Chondrocyte (in vitro differentiated cells): ENCODE data around the gene FRMD3. TPM values are rescaled to one million over a fixed set of nuclear protein-coding genes. Genes with fewer than 3 reads are reported as not detected.
A peak's percentile ranks its signal among the peaks of the same experiment; 100 is the strongest.
"Not testable (repeated sequence)": the region's sequence is repeated elsewhere in the genome, so short reads cannot be mapped to it uniquely, and the experiment has no call there.

Experiments used
- DNase-seq: peaks from one replicate; pipeline ENCODE4 v3.0.0; 2021; ENCODE audit warnings: mixed read lengths, low spot score
- H3K27ac Mint-ChIP-seq: one replicate; pipeline ENCODE4 v1.8.0; 2021; ENCODE audit warnings: mild to moderate bottlenecking, moderate library complexity, mixed read lengths; ENCODE audit not compliant: unreplicated experiment
- H3K27me3 Mint-ChIP-seq: 2 replicates; pipeline ENCODE4 v1.8.0; 2021; ENCODE audit warnings: low read depth, mixed read lengths
- H3K36me3 Mint-ChIP-seq: 2 replicates; pipeline ENCODE4 v1.8.0; 2021; ENCODE audit warnings: low read depth, mixed read lengths
- H3K4me1 Mint-ChIP-seq: 2 replicates; pipeline ENCODE4 v1.8.0; 2021; ENCODE audit warnings: low read depth, mild to moderate bottlenecking, mixed read lengths
- H3K4me3 Mint-ChIP-seq: one replicate; pipeline ENCODE4 v1.8.0; 2021; ENCODE audit warnings: mild to moderate bottlenecking, moderate library complexity, mixed read lengths; ENCODE audit not compliant: unreplicated experiment
- H3K9me3 Mint-ChIP-seq: 2 replicates; pipeline ENCODE4 v1.8.0; 2021; ENCODE audit warnings: low read depth, mixed read lengths
- total RNA-seq: library from RNA; stranded (reverse); gene quantifications from 3 replicates; pipeline ENCODE4 v1.2.1, GENCODE V29; 2021
- TF ChIP-seq, protein P1 (sequence below): fragments of 200-600 bp; sonication (generic); IDR thresholded peaks from 2 replicates; pipeline ENCODE4 v1.5.0; 2021; ENCODE audit warnings: antibody characterized with exemption, mild to moderate bottlenecking, moderate library complexity

The FRMD3 gene
- total RNA-seq, 1 donor from 2014 or later = 1.1 TPM

DNA sequence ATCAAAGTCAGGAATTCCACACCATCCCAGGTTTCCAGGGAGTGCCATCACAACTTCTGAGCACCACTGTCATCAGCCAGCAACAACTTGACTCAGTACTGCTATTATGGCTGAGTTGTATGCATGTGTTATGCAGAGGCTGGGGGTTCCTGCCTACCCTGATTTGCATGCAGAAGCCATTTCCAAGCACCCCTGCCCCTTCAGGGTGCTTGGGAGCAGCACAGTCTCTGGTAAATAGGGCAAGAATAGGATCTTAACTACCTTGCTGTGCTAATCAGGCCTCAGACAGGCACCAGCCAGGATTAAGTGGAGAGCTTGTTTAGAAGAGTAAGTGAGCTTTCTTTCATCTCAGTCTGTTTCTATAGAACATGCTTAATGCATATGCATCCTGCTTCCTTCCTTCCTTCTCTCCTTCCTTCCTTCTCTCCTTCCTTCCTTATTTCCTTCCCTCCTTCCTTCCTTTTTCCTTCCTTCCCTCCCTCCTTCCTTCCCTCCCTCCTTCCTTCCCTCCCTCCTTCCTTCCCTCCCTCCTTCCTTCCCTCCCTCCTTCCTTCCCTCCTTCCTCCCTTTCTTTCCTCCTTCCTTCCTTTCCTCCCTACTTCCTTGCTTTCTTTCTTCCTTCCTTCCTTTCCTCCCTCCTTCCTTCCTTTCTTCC, 175.7 kb downstream of the FRMD3 start:
- peaks cover 12% of the 10 kb centered on the region for H3K9me3 Mint-ChIP-seq
- H3K4me1 Mint-ChIP-seq = peaks cover 20% of the 10 kb centered on the region
- H3K27me3 Mint-ChIP-seq = no peaks in the 10 kb centered on the region
- DNase-seq = no peak
- peak overlapping the region; percentile 52 for H3K27ac Mint-ChIP-seq
- TF ChIP-seq, protein P1, sequence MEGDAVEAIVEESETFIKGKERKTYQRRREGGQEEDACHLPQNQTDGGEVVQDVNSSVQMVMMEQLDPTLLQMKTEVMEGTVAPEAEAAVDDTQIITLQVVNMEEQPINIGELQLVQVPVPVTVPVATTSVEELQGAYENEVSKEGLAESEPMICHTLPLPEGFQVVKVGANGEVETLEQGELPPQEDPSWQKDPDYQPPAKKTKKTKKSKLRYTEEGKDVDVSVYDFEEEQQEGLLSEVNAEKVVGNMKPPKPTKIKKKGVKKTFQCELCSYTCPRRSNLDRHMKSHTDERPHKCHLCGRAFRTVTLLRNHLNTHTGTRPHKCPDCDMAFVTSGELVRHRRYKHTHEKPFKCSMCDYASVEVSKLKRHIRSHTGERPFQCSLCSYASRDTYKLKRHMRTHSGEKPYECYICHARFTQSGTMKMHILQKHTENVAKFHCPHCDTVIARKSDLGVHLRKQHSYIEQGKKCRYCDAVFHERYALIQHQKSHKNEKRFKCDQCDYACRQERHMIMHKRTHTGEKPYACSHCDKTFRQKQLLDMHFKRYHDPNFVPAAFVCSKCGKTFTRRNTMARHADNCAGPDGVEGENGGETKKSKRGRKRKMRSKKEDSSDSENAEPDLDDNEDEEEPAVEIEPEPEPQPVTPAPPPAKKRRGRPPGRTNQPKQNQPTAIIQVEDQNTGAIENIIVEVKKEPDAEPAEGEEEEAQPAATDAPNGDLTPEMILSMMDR = no peak
- H3K36me3 Mint-ChIP-seq = no peaks in the 10 kb centered on the region
- H3K4me3 Mint-ChIP-seq = no peak overlapping the region

DNA sequence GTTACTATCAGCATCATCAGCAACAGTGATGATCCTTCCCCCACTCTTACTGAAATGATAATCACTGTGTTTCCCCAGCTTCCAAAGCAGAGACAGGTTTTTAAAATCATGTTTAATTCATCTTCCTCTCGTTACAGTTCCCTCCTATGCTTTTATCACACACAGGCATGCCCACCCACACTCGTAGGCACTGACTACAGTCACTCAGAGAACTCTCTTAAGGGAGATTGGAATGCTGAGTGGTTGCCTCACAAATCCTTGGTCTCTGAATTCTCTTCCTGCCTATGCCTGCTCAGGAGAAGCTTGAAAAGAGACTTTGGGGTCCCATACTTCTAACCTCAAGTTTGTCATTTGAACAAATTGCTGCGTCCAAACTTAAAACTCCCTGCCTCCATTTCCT, 179.2 kb downstream of the FRMD3 start:
- Mint-ChIP-seq H3K4me1 (no peaks in the 10 kb centered on the region), H3K27me3 (no peaks in the 10 kb centered on the region), H3K27ac (no peak overlapping the region), H3K9me3 (peaks cover 12% of the 10 kb centered on the region), H3K36me3 (no peaks in the 10 kb centered on the region), H3K4me3 (no peak overlapping the region)
- no peak for DNase-seq
- TF ChIP-seq, protein P1 = no peak

DNA sequence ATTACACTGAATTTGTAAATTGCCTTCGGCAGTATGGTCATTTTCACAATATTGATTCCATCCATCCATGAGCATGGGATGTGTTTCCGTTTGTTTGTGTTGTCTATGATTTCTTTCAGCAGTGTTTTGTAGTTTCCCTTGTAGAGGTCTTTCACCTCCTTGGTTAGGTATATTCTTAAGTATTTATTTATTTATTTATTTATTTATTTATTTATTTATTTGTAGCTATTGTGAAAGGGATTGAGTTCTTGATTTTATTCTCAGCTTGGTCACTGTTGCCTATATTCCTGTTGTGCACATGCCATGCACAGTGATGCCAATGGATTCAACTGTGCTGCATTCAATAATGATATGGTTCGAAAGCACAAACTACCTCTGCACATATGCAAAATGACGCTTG, 179.7 kb downstream of the FRMD3 start:
- H3K27ac Mint-ChIP-seq, H3K4me3 Mint-ChIP-seq, H3K27me3 Mint-ChIP-seq, DNase-seq, H3K4me1 Mint-ChIP-seq, H3K36me3 Mint-ChIP-seq: not testable (repeated sequence)
- H3K9me3 Mint-ChIP-seq = peaks cover 12% of the 10 kb centered on the region

DNA sequence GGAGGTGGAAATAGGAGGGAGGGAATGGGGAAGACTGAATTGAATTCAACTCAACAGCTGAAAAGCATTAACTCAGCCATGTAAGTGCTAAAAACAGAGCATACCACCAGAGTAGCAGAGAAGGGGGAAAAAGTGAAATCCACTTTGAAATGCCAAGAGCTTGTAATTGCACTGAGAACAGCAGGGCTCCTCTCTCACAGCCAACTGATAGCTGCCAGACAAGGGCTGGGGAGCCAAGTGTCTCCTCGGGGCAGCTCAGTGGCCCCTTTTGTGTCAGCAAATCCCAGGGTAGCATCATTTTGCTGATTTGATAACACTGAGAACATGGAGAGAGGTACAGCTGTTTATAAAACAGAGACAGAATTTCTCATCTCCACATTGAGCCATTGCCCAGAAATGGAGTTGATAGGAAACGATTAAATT, 182.5 kb downstream of the FRMD3 start:
- Mint-ChIP-seq H3K4me3 (no peak overlapping the region), H3K4me1 (no peaks in the 10 kb centered on the region), H3K9me3 (peaks cover 12% of the 10 kb centered on the region), H3K36me3 (no peaks in the 10 kb centered on the region), H3K27me3 (no peaks in the 10 kb centered on the region), H3K27ac (no peak overlapping the region)
- TF ChIP-seq, protein P1 = no peak
- DNase-seq = no peak

DNA sequence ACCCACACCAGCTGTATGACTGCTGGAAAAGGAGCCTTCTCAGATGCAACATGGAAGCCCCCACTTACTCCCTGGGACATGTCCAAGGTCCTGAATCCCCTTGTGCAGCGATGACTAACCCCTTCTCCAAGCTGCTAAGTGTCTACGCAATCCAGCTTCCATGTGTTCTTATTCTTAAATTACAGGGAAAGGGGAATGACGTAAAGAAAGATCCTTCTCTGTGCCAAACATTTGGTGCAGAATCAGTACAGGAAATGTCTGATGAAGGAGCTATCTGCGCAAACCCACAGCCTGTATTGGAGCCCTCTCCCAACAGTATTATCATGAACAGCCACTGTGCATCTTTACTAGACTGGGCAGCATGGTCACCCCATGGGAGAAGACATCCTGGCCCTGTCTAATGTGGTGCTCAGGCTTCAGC, 183.2 kb downstream of the FRMD3 start:
- no peak for DNase-seq
- Mint-ChIP-seq H3K36me3 (no peaks in the 10 kb centered on the region), H3K4me3 (no peak overlapping the region), H3K9me3 (peaks cover 12% of the 10 kb centered on the region), H3K4me1 (no peaks in the 10 kb centered on the region), H3K27ac (no peak overlapping the region), H3K27me3 (no peaks in the 10 kb centered on the region)
- TF ChIP-seq, protein P1 = no peak

DNA sequence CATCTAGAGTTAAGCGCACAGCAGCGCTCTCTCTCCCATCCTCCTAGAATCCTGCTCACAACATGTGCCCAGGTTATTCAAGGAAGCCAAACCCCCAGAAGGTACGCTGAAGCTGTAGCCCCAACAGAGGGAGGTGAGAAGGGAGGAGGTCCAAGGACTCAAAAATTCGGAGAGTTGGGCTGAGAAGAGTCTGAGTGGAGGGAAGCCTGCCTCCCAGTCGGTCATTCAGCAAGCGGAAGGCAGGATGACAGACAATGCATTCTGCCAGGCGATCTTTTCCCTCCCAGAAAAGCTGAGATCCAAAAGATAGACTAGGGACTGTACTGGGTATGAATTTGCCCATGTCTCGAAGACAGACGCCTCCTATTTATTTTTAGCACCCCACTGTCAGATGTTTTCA, 189.2 kb downstream of the FRMD3 start:
- H3K27ac Mint-ChIP-seq = no peak overlapping the region
- peaks cover 6% of the 10 kb centered on the region for H3K4me1 Mint-ChIP-seq
- H3K4me3 Mint-ChIP-seq = no peak overlapping the region
- DNase-seq = no peak
- H3K36me3 Mint-ChIP-seq = no peaks in the 10 kb centered on the region
- H3K27me3 Mint-ChIP-seq = no peaks in the 10 kb centered on the region
- no peaks in the 10 kb centered on the region for H3K9me3 Mint-ChIP-seq
- TF ChIP-seq, protein P1 = no peak
